Measurements from ENCODE around the gene LSS.

LSS gene

DNA sequence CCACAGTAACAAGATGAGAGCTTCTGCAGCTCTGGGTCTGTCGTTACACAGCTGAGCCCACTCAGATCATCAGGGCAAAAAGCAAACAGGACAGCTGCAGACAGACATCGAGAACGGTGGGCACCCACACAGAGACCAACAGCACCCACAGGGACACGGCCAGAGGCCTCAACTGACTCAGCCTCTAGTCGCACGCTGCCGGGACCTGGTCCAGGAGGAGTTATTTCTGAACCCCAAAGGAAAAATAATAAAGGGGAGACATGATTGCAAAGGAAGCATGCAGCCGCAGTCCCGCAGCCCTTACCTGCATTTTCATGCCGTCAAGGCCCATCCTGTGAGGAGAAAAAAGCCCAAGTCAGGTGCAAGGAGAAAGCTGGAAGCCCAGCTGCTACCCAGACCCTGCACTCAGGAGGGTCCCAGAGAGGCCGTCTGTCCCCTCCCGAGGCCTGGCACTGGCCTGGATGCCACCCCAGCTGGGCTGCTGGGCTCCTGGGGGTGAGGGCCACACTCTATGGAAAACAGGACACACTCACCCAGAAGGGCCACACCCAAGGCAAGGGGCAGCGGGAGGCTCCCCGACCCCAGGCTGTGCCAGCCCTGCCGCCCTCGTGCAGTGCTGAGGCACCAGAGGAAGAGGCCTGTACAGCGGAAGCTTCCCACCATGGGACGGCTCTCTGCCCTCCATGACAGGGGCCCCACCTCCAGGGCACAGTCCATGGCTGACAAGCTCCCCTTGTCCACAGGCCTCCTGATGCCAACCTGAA, 15.7 kb downstream of the LSS start:
- Histone ChIP-seq H3K27me3 (no peaks in the 10 kb centered on the region), H3K4me1 (ENCODE audit: control insufficient read depth in 1 of 2, insufficient read depth in 1 of 2, low read depth in 1 of 2, low read length in 1 of 2) (no peaks in the 10 kb centered on the region), H3K4me3 (ENCODE audit: low read depth in 1 of 2, low read length in 1 of 2) (no peak overlapping the region), H3K9me3 (no peaks in the 10 kb centered on the region), H3K27ac (no peak overlapping the region), H3K36me3 (peaks cover 5% of the 10 kb centered on the region)
- TF ChIP-seq CTCF (IDR thresholded peaks at IDR 0.05) = no peak

DNA sequence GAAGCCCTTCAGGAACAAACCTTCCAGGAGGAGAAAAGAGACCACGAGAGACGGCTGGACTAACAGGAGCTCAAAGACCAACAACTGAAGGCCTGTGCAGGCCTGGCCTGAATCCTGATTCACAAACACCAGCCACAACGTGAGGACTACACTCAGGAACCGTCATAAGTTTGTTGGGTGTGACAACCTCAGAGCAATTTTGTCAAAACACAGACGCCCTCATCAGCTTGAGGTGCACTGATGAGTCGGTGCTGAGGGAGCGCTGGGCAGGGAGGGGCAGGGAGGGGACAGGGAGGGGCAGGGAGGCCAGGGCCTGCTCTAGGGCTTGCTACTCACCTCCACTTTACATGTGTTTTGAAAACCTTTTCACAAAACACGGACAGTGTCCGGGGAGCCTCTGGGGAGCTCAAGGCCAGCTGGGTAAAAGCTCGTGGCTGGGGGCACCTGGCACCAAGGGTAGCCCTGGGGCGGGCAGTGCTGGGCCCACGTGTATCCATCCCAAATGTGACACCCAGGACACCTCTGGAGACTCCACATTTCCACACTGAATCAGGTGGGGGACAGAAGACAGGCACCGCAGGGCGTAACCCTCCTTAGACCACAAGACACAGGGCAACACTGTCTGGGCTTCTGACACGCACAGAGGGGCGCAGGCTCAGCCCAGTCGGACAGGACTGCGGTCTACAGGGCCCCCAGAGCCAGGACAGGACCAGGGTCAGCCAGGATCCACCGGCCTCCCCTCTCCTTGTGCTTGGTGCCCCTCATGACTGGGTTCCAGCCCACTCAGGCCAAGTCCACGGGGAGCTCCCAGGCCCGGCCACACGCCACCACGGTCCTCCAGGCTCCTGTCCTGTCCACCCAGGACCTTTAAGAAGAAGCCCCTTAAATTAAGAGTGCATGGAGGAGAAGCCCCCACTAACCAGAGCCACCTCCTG, 16.5 kb downstream of the LSS start:
- TF ChIP-seq CTCF (IDR thresholded peaks at IDR 0.05) = no peak
- Histone ChIP-seq H3K36me3 (peaks cover 5% of the 10 kb centered on the region), H3K27ac (no peak overlapping the region)

DNA sequence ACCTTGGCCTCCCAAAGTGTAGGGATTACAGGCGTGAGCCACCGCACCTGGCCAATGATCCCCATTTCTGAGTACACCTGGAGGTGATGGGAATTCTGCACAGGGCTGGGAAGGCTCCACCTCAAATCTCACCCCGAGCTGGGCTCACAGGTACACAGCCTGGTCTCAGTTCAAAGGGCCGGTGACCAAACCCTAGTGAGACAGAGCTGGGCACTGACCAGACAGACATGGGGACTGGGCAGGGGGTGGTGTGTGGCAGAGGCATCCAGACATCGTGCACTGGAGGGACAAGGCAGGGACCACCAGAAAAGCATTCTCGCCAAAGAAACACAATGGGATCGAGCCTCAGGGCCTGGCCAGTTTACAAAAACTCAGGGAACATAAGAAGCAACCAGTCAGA, 17.2 kb downstream of the LSS start:
- Histone ChIP-seq H3K4me3 (ENCODE audit: low read depth in 1 of 2, low read length in 1 of 2) (no peak overlapping the region), H3K4me1 (ENCODE audit: control insufficient read depth in 1 of 2, insufficient read depth in 1 of 2, low read depth in 1 of 2, low read length in 1 of 2) (no peaks in the 10 kb centered on the region), H3K9me3 (no peaks in the 10 kb centered on the region), H3K27ac (no peak overlapping the region), H3K27me3 (no peaks in the 10 kb centered on the region), H3K36me3 (peaks cover 8% of the 10 kb centered on the region)
- TF ChIP-seq CTCF (IDR thresholded peaks at IDR 0.05) = no peak

More for the DNA sequence above, 16.5 kb downstream of the LSS start:
- H3K9me3 ChIP-seq = no peaks in the 10 kb centered on the region
- no peaks in the 10 kb centered on the region for H3K4me1 ChIP-seq (ENCODE audit: control insufficient read depth in 1 of 2, insufficient read depth in 1 of 2, low read depth in 1 of 2, low read length in 1 of 2)
- H3K4me3 ChIP-seq (ENCODE audit: low read depth in 1 of 2, low read length in 1 of 2) = no peak overlapping the region
- H3K27me3 ChIP-seq = no peaks in the 10 kb centered on the region

- no peak overlapping the region for H3K4me3 ChIP-seq (ENCODE audit: low read depth in 1 of 2, low read length in 1 of 2)
- no peaks in the 10 kb centered on the region for H3K4me1 ChIP-seq (ENCODE audit: control insufficient read depth in 1 of 2, insufficient read depth in 1 of 2, low read depth in 1 of 2, low read length in 1 of 2)
- peaks cover 12% of the 10 kb centered on the region for H3K36me3 ChIP-seq
- no peak overlapping the region for H3K27ac ChIP-seq
- no peaks in the 10 kb centered on the region for H3K9me3 ChIP-seq
- no peak for TF ChIP-seq CTCF (IDR thresholded peaks at IDR 0.05)
- H3K27me3 ChIP-seq = no peaks in the 10 kb centered on the region
These were observed 18.0 kb downstream of the LSS start for GRCh38 chr21:46210378-46211136.
